ENCODE measurements around the gene CDH3.

Gene CDH3

GRCh38 chr16:68644715-68645493 is at the start of gene CDH3:
CDH3 (plus strand) TSS chr16:68645310; CDS start chr16:68645380, 70 bp downstream.
- DNase-seq (ENCODE audit: low read depth in 3 of 3): no peak

GRCh38 chr16:68596266-68596665 is 48.8 kb upstream of the CDH3 start:
- no peak for DNase-seq (ENCODE audit: low read depth in 3 of 3)

GRCh38 chr16:68599586-68599985 is 45.5 kb upstream of the CDH3 start:
- no peak for DNase-seq (ENCODE audit: low read depth in 3 of 3)

GRCh38 chr16:68605746-68606145 is 39.4 kb upstream of the CDH3 start:
- DNase-seq (ENCODE audit: low read depth in 3 of 3): no peak

GRCh38 chr16:68607443-68607842 is 37.7 kb upstream of the CDH3 start:
- no peak for DNase-seq (ENCODE audit: low read depth in 3 of 3)

GRCh38 chr16:68608330-68608729 is 36.8 kb upstream of the CDH3 start:
- DNase-seq (ENCODE audit: low read depth in 3 of 3): no peak

- no peak for DNase-seq (ENCODE audit: low read depth in 3 of 3)
Observed at GRCh38 chr16:68612996-68613395, 32.1 kb upstream of the CDH3 start.

GRCh38 chr16:68617734-68618133 is 27.4 kb upstream of the CDH3 start:
- no peak for DNase-seq (ENCODE audit: low read depth in 3 of 3)

GRCh38 chr16:68626557-68626956 is 18.6 kb upstream of the CDH3 start:
- no peak for DNase-seq (ENCODE audit: low read depth in 3 of 3)

- DNase-seq (ENCODE audit: low read depth in 3 of 3): no peak
Observed at GRCh38 chr16:68627951-68628425, 17.1 kb upstream of the CDH3 start.

- DNase-seq (ENCODE audit: low read depth in 3 of 3): no peak
Observed at GRCh38 chr16:68629351-68629910, 15.7 kb upstream of the CDH3 start.

GRCh38 chr16:68636064-68636560 is 9.0 kb upstream of the CDH3 start:
- no peak for DNase-seq (ENCODE audit: low read depth in 3 of 3)

- no peak for DNase-seq (ENCODE audit: low read depth in 3 of 3)
Observed at GRCh38 chr16:68636818-68637217, 8.3 kb upstream of the CDH3 start.

GRCh38 chr16:68640972-68641371 is 4.1 kb upstream of the CDH3 start:
- no peak for DNase-seq (ENCODE audit: low read depth in 3 of 3)

GRCh38 chr16:68642047-68642435 is 3.1 kb upstream of the CDH3 start:
- DNase-seq (ENCODE audit: low read depth in 3 of 3): no peak

- no peak for DNase-seq (ENCODE audit: low read depth in 3 of 3)
Observed at GRCh38 chr16:68642436-68643101, 2.5 kb upstream of the CDH3 start.

- no peak for DNase-seq (ENCODE audit: low read depth in 3 of 3)
Observed at GRCh38 chr16:68643227-68643626, 1.9 kb upstream of the CDH3 start.

GRCh38 chr16:68643847-68644246 is 1.3 kb upstream of the CDH3 start:
- no peak for DNase-seq (ENCODE audit: low read depth in 3 of 3)

- DNase-seq (ENCODE audit: low read depth in 3 of 3): no peak
Observed at GRCh38 chr16:68644296-68644695, 814 bp upstream of the CDH3 start.

GRCh38 chr16:68645494-68646388 is 631 bp downstream of the CDH3 start:
- DNase-seq (ENCODE audit: low read depth in 3 of 3): no peak

GRCh38 chr16:68646953-68647659 is 2.0 kb downstream of the CDH3 start:
- no peak for DNase-seq (ENCODE audit: low read depth in 3 of 3)
